ENCODE data around the gene MOB2.
A peak's percentile ranks its signal among the peaks of the same experiment; 100 is the strongest.

Gene MOB2

DNA sequence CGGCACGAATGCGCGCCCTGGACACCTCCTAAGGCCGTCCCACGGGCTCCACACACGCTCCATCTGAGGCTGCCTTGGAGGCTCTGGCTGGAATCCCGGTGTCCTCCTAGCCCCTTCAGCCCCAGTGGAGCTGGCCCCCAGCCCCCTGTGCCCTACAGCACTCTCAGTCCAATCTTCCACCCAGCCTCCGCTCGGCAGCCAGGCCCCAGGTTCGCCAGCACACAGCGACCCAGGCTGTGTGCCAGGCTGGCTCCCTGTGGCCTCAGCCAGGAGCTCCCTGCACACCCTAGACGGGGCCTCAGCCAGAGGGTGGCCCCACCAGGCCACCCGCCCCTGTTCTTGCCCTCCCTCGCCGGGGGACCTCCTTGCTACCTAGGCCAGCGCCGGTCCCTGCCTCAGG, 18.6 kb downstream of the MOB2 start:
- H3K27ac Mint-ChIP-seq = no peak overlapping the region
- H3K4me1 Mint-ChIP-seq (ENCODE audit: low read depth) = no peaks in the 10 kb centered on the region
- H3K9me3 Mint-ChIP-seq (ENCODE audit: low read depth) = no peaks in the 10 kb centered on the region
- H3K36me3 Mint-ChIP-seq = no peaks in the 10 kb centered on the region
- H3K4me3 Mint-ChIP-seq = no peak overlapping the region
- H3K27me3 Mint-ChIP-seq = no peaks in the 10 kb centered on the region

DNA sequence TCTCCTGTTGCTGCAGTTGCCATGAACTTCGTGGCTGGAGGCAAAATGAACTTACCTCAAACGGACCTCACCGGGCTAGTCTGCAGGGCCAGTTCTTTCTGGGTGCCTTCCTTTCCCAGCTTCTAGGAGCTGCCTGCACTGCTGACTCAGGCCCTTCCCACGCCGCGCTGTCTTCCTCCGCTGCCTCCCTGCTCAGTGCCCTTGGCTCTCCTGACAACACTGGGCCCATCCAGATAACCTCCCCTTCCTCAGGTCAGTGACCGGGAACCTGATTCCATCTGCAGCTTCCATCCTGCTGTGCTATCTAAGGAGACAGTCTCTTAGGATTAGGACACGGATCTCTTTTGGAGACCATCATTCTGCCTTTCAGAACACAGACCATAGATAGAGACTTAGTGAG, 19.3 kb downstream of the MOB2 start:
- H3K27ac Mint-ChIP-seq = peak overlapping the region; percentile 58
- H3K9me3 Mint-ChIP-seq (ENCODE audit: low read depth) = no peaks in the 10 kb centered on the region
- no peaks in the 10 kb centered on the region for H3K4me1 Mint-ChIP-seq (ENCODE audit: low read depth)
- H3K4me3 Mint-ChIP-seq = no peak overlapping the region
- no peaks in the 10 kb centered on the region for H3K27me3 Mint-ChIP-seq
- no peaks in the 10 kb centered on the region for H3K36me3 Mint-ChIP-seq

- peak overlapping the region; percentile 58 for H3K27ac Mint-ChIP-seq
- H3K4me1 Mint-ChIP-seq (ENCODE audit: low read depth) = no peaks in the 10 kb centered on the region
- H3K9me3 Mint-ChIP-seq (ENCODE audit: low read depth) = no peaks in the 10 kb centered on the region
- H3K4me3 Mint-ChIP-seq = no peak overlapping the region
- H3K36me3 Mint-ChIP-seq = no peaks in the 10 kb centered on the region
- no peaks in the 10 kb centered on the region for H3K27me3 Mint-ChIP-seq
Measured at GRCh38 chr11:1466784-1467183, 19.8 kb downstream of the MOB2 start.

DNA sequence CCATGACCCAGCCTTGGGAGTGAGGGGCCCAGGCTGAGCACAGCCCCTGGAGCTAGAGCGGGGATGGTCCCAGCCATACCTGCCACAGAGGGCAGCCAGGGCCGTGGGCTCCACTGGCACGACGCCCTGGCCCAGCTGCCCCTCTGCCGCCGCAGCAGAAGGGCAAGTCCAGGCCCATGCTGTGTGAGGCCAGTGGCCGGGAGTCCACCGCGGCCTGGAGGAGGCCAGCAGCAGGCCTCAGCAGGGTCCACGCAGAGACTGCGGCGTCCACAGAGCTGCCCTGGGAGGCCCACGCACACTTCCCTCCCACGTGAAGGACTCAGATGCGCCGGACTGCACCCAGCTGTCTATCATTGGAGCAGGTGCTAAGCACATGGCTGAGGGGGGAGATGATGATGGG, 23.5 kb downstream of the MOB2 start:
- no peaks in the 10 kb centered on the region for H3K4me1 Mint-ChIP-seq (ENCODE audit: low read depth)

DNA sequence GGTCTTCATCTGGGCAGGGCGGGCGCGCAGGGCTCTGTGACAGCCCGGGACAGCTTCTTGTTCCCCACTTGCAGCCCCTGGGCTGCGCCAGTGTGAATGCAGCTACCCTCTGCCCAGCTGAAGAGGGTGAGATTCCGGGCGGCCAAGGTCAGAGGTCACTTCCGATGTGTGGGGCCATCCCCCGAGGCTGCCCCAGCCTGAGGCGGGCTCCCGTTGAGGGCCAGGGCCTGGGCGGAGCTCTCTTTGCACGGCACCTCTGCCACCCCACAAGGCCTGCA, 23.9 kb downstream of the MOB2 start:
- H3K9me3 Mint-ChIP-seq (ENCODE audit: low read depth) = no peaks in the 10 kb centered on the region
- H3K27me3 Mint-ChIP-seq = no peaks in the 10 kb centered on the region
- H3K27ac Mint-ChIP-seq = no peak overlapping the region
- H3K4me1 Mint-ChIP-seq (ENCODE audit: low read depth) = no peaks in the 10 kb centered on the region
- no peaks in the 10 kb centered on the region for H3K36me3 Mint-ChIP-seq
- H3K4me3 Mint-ChIP-seq = no peak overlapping the region

More for the DNA sequence above, 23.5 kb downstream of the MOB2 start:
- Mint-ChIP-seq H3K36me3 (no peaks in the 10 kb centered on the region), H3K27ac (no peak overlapping the region), H3K9me3 (ENCODE audit: low read depth) (no peaks in the 10 kb centered on the region), H3K4me3 (no peak overlapping the region), H3K27me3 (no peaks in the 10 kb centered on the region)

- no peaks in the 10 kb centered on the region for H3K9me3 Mint-ChIP-seq (ENCODE audit: low read depth)
- H3K4me3 Mint-ChIP-seq = no peak overlapping the region
- no peaks in the 10 kb centered on the region for H3K27me3 Mint-ChIP-seq
- H3K27ac Mint-ChIP-seq = no peak overlapping the region
- no peaks in the 10 kb centered on the region for H3K4me1 Mint-ChIP-seq (ENCODE audit: low read depth)
- no peaks in the 10 kb centered on the region for H3K36me3 Mint-ChIP-seq
Measured at GRCh38 chr11:1461826-1462697, 24.5 kb downstream of the MOB2 start.

DNA sequence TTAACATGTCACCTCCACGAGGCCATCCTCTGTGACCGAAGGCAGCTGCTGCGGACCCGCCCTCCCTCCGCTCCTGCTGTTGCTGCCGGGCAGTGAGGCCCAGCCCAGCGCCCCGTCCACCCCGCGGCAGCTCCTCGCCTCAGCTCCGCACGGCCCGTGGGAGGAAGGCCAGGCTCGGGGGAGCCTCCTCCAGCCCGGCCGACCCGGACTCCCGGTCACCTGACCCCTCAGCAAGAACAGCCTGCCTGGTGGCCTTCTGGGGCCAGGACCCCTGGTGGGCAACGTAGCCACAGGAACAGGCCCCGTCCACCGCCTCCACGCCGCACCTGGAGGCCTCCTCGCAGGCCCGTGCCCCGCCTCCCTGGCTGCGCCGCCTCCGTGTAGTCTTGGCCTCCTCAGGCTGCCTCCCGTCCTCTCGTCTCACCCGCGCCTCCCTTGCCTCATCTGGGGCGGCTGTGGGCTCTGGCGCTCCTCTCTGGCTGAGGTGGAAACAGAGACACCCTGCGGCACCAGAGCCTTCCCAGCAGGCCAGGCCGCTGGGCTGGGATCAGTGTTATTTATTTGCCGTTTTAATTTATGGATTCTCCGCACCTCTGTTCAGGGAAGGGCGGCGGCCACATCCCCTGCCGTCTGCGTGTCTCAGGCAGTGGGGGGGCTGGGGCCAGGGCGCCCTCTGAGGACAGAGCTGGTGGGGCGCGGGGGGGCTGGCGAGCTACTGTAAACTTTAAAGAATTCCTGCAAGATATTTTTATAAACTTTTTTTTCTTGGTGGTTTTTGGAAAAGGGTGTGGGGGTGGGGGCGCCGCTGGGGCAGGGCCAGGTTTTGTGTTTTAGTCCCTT, 25.4 kb downstream of the MOB2 start:
- Mint-ChIP-seq H3K36me3 (no peaks in the 10 kb centered on the region), H3K4me1 (ENCODE audit: low read depth) (no peaks in the 10 kb centered on the region), H3K27ac (no peak overlapping the region), H3K9me3 (ENCODE audit: low read depth) (no peaks in the 10 kb centered on the region), H3K27me3 (no peaks in the 10 kb centered on the region), H3K4me3 (no peak overlapping the region)

GRCh38 chr11:1460396-1460985, 26.1 kb downstream of the MOB2 start:
- H3K36me3 Mint-ChIP-seq = no peaks in the 10 kb centered on the region
- H3K27ac Mint-ChIP-seq = no peak overlapping the region
- no peaks in the 10 kb centered on the region for H3K27me3 Mint-ChIP-seq
- no peaks in the 10 kb centered on the region for H3K9me3 Mint-ChIP-seq (ENCODE audit: low read depth)
- no peak overlapping the region for H3K4me3 Mint-ChIP-seq
- H3K4me1 Mint-ChIP-seq (ENCODE audit: low read depth) = no peaks in the 10 kb centered on the region

DNA sequence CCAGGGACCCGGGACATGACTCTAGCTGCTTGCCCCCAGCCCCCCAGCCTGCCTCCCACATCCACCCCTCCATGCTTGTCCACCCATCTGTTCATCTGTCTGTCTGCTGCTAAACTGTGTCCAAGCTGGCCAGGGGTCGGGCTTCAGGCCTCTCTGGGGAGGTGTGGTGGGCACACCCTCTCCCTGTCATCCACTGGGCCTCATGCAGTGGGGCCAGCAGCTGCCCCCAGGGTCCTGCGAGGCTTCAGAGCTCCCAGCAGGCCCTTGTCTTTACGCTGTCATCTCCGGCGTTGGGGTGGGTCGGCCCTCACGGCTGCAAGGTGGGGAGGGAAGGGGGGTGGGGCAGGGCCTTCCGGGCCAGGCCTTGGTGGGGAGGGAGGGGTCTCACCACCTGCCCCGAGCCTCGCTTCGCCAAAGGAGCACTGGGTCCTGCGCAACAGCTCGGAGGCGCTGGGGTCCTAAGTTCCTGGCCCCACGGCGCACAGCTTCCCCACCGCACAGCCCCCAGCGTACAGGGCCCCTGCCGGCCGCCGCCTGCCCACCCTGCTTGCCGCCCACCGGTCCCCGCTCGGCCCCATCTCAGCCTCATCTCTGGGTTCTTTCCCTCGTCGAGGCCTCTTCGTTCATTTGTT, 26.7 kb downstream of the MOB2 start:
- Mint-ChIP-seq H3K36me3 (no peaks in the 10 kb centered on the region), H3K27ac (no peak overlapping the region), H3K4me1 (ENCODE audit: low read depth) (no peaks in the 10 kb centered on the region), H3K9me3 (ENCODE audit: low read depth) (no peaks in the 10 kb centered on the region), H3K27me3 (no peaks in the 10 kb centered on the region), H3K4me3 (no peak overlapping the region)

DNA sequence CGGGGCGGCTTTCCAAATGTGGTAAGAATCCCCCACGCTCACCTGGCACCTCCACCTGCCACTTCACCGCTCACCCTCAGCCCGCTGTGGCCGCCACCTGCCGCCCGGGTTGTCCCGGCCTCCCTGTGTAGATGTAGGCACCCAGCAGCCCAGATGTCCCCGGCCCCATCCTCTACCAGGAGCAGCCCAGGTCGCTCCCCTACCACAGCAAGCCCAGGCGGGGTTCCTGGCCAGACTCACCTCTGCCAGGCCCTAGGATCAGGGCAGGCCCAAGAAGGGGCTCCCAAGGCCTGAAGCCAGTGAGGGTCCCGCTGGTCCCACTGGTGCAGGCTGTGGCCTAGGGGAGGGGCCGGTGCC, 27.4 kb downstream of the MOB2 start:
- H3K9me3 Mint-ChIP-seq (ENCODE audit: low read depth) = no peaks in the 10 kb centered on the region
- H3K4me3 Mint-ChIP-seq = no peak overlapping the region
- no peaks in the 10 kb centered on the region for H3K4me1 Mint-ChIP-seq (ENCODE audit: low read depth)
- no peaks in the 10 kb centered on the region for H3K27me3 Mint-ChIP-seq
- no peak overlapping the region for H3K27ac Mint-ChIP-seq
- H3K36me3 Mint-ChIP-seq = no peaks in the 10 kb centered on the region

DNA sequence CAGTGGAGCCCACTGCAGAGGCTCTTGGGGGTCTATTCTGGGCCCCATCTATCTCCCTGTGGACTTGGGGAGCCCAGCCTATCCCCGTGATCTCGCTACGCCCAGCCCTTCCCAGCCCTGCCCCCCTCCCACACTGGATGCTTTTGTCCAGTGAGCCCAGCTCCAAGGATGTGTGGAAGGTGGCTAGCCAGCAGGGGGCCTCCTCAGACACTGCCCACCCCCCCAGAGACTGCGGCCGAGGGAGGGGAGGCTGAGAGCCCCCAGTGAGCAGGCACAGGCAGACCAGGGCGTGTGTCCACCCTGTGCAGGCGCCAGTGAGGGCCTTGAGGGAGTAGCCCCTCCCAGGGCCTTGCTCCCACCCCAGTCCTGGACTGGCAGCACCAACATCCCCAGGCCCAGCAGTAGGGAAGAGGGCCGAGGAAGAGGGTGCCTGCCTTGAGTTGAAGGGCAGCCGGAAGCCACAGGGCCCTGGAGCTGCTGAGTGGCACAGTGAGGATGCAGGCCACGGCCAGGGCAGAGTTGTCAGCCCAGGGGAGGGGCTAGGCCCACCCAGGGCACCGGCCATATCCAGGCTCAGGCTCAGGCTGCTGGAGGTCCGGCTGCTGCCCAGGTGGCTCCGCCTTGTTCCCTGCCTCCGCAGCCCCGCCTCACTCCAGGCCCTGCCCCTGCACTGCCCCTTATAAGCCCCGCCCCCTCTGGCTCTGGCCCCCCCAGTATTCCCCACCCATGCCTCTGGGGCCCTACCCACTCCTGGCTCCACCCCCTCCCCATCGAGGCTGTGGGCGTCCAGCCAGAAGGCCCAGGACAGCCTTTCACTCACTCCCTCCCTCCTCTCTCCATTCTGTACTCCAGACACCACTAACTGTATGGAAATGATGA, 28.0 kb downstream of the MOB2 start:
- no peaks in the 10 kb centered on the region for H3K27me3 Mint-ChIP-seq
- H3K36me3 Mint-ChIP-seq = no peaks in the 10 kb centered on the region
- no peak overlapping the region for H3K27ac Mint-ChIP-seq
- no peak overlapping the region for H3K4me3 Mint-ChIP-seq
- no peaks in the 10 kb centered on the region for H3K9me3 Mint-ChIP-seq (ENCODE audit: low read depth)
- no peaks in the 10 kb centered on the region for H3K4me1 Mint-ChIP-seq (ENCODE audit: low read depth)

GRCh38 chr11:1457856-1458255, 28.7 kb downstream of the MOB2 start:
- H3K27me3 Mint-ChIP-seq = no peaks in the 10 kb centered on the region

GRCh38 chr11:1457326-1457680, 29.3 kb downstream of the MOB2 start:
- H3K27ac Mint-ChIP-seq = no peak overlapping the region
- H3K4me3 Mint-ChIP-seq = no peak overlapping the region
- H3K9me3 Mint-ChIP-seq (ENCODE audit: low read depth) = no peaks in the 10 kb centered on the region
- H3K4me1 Mint-ChIP-seq (ENCODE audit: low read depth) = no peaks in the 10 kb centered on the region
- H3K36me3 Mint-ChIP-seq = no peaks in the 10 kb centered on the region
- no peaks in the 10 kb centered on the region for H3K27me3 Mint-ChIP-seq

More at GRCh38 chr11:1457856-1458255, 28.7 kb downstream of the MOB2 start:
- H3K4me3 Mint-ChIP-seq = no peak overlapping the region
- H3K9me3 Mint-ChIP-seq (ENCODE audit: low read depth) = no peaks in the 10 kb centered on the region
- no peaks in the 10 kb centered on the region for H3K4me1 Mint-ChIP-seq (ENCODE audit: low read depth)
- no peaks in the 10 kb centered on the region for H3K36me3 Mint-ChIP-seq
- no peak overlapping the region for H3K27ac Mint-ChIP-seq

GRCh38 chr11:1456596-1457325, 29.8 kb downstream of the MOB2 start:
- Mint-ChIP-seq H3K27me3 (no peaks in the 10 kb centered on the region), H3K27ac (no peak overlapping the region), H3K4me3 (no peak overlapping the region), H3K9me3 (ENCODE audit: low read depth) (no peaks in the 10 kb centered on the region), H3K4me1 (ENCODE audit: low read depth) (no peaks in the 10 kb centered on the region), H3K36me3 (no peaks in the 10 kb centered on the region)

All from activated naive CD8-positive, alpha-beta T cell (primary cell).